GM13976 (cell line): ENCODE results near the gene NPW.

ENCODE experiments used
- DNase-seq: peaks from one replicate; pipeline ENCODE4 v3.0.0; 2012; ENCODE audit warnings: low spot score
- CTCF ChIP-seq: IDR thresholded peaks from 2 replicates; pipeline ENCODE4 v1.5.1; 2012; ENCODE audit warnings: borderline replicate concordance, mild to moderate bottlenecking; ENCODE audit not compliant: insufficient read depth; ENCODE audit errors: extremely low read depth, missing control alignments, control extremely low read depth
- in situ Hi-C: fragments of 300-500 bp; cut with MboI; formaldehyde crosslinking; loops from one replicate; pipeline ENCODE4 v1.12.0; 2022; ENCODE audit warnings: low sequenced_read_pairs, mixed read lengths, inconsistent platforms; ENCODE audit not compliant: unreplicated experiment

NPW gene

GRCh38 chr16:1998360-1998835, 21.2 kb upstream of the NPW start:
- TF ChIP-seq CTCF, result no peak
- no peak for DNase-seq
- in situ Hi-C loops, result no loop called here

- in situ Hi-C loops, result no loop called here
- no peak for DNase-seq
- TF ChIP-seq CTCF, result no peak
Observed at GRCh38 chr16:1998852-1999801, 20.5 kb upstream of the NPW start.

- in situ Hi-C loops, result loop anchor here (25.0 kb wide), 1 partner anchor 487 kb away; the partner anchor contains the start of gene TBC1D24
Observed at GRCh38 chr16:1999866-2000514, 19.6 kb upstream of the NPW start.

GRCh38 chr16:2001035-2001434, 18.6 kb upstream of the NPW start:
- no peak for TF ChIP-seq CTCF
- no peak for DNase-seq
- in situ Hi-C loops, result loop anchor here (25.0 kb wide), 1 partner anchor 486 kb away; the partner anchor contains the start of gene TBC1D24

More at GRCh38 chr16:1999866-2000514, 19.6 kb upstream of the NPW start:
- no peak for TF ChIP-seq CTCF
- DNase-seq, result no peak

GRCh38 chr16:2001456-2002355, 17.9 kb upstream of the NPW start:
- in situ Hi-C loops, result loop anchor here (25.0 kb wide), 1 partner anchor 486 kb away; the partner anchor contains the start of gene TBC1D24
- no peak for TF ChIP-seq CTCF
- DNase-seq, result no peak
